RWPE2 (cell line): ENCODE data around the gene HOXA11.

Experiments
- ATAC-seq: fragments of 200-7000 bp; cut with Tn5 transposase; 3 replicates; pipeline ENCODE4 v1.9.1; 2021; ENCODE audit warnings: low read depth
- DNase-seq: peaks from one replicate; pipeline ENCODE4 v3.0.0-alpha.2; 2020; ENCODE audit warnings: low spot score
- H3K27ac ChIP-seq: fragments of 450-650 bp; 2 replicates; pipeline ENCODE4 v1.5.1; 2017; ENCODE audit warnings: mild to moderate bottlenecking; ENCODE audit not compliant: poor library complexity, severe bottlenecking
- H3K27me3 ChIP-seq: fragments of 250-450 bp; sonication (Bioruptor Pico); 2 replicates; pipeline ENCODE4 v1.5.1; 2021; ENCODE audit warnings: mild to moderate bottlenecking, moderate library complexity; ENCODE audit not compliant: insufficient read depth, poor library complexity, severe bottlenecking
- H3K36me3 ChIP-seq: fragments of 250-450 bp; sonication (Bioruptor Pico); 2 replicates; pipeline ENCODE4 v1.5.1; 2020; ENCODE audit warnings: low read depth, mild to moderate bottlenecking, moderate library complexity
- H3K4me1 ChIP-seq: fragments of 250-450 bp; sonication (Bioruptor Pico); 2 replicates; pipeline ENCODE4 v1.5.1; 2021; ENCODE audit warnings: mild to moderate bottlenecking, moderate library complexity; ENCODE audit not compliant: insufficient read depth, poor library complexity, severe bottlenecking
- H3K4me3 ChIP-seq: fragments of 250-450 bp; sonication (Bioruptor Pico); 2 replicates; pipeline ENCODE4 v1.5.1; 2021; ENCODE audit warnings: mild to moderate bottlenecking, moderate library complexity; ENCODE audit not compliant: severe bottlenecking
- H3K9me3 ChIP-seq: fragments of 250-450 bp; sonication (Bioruptor Pico); 2 replicates; pipeline ENCODE4 v1.5.1; 2021; ENCODE audit warnings: mild to moderate bottlenecking, moderate library complexity; ENCODE audit not compliant: severe bottlenecking
- CTCF ChIP-seq: fragments of 450-650 bp; IDR thresholded peaks from one replicate; pipeline ENCODE4 v1.5.1; 2017; ENCODE audit warnings: mild to moderate bottlenecking, moderate library complexity; ENCODE audit not compliant: poor library complexity, severe bottlenecking

Gene HOXA11

GRCh38 chr7:27192546-27193334 is 7.7 kb upstream of the HOXA11 start:
- peaks cover 34% of the 10 kb centered on the region for H3K36me3 ChIP-seq
- peaks cover 34% of the 10 kb centered on the region for H3K4me1 ChIP-seq
- ATAC-seq (no peak), DNase-seq (no peak)
- peak overlapping the region; percentile 89 for H3K4me3 ChIP-seq
- H3K27me3 ChIP-seq: no peaks in the 10 kb centered on the region
- peak overlapping the region; percentile 92 for H3K27ac ChIP-seq
- no peaks in the 10 kb centered on the region for H3K9me3 ChIP-seq
- TF ChIP-seq CTCF: no peak

- Histone ChIP-seq H3K36me3 (peaks cover 27% of the 10 kb centered on the region), H3K4me1 (peaks cover 39% of the 10 kb centered on the region), H3K9me3 (no peaks in the 10 kb centered on the region), H3K27me3 (no peaks in the 10 kb centered on the region), H3K27ac (peak overlapping the region; percentile 92), H3K4me3 (peak overlapping the region; percentile 89)
- DNase-seq (peak; percentile 74), ATAC-seq (peak; percentile 8)
- no peak for TF ChIP-seq CTCF
Observed at GRCh38 chr7:27191833-27192545, 7.0 kb upstream of the HOXA11 start.

- H3K4me1 ChIP-seq: peaks cover 42% of the 10 kb centered on the region
- ATAC-seq: peak; percentile 0; the same call in 1 of the 3 replicates
- peak; percentile 38 for DNase-seq
- no peak for TF ChIP-seq CTCF
- H3K36me3 ChIP-seq: peaks cover 21% of the 10 kb centered on the region
- H3K27ac ChIP-seq: peak overlapping the region; percentile 92
- no peaks in the 10 kb centered on the region for H3K9me3 ChIP-seq
- H3K27me3 ChIP-seq: no peaks in the 10 kb centered on the region
- peak overlapping the region; percentile 89 for H3K4me3 ChIP-seq
Observed at GRCh38 chr7:27191161-27191731, 6.2 kb upstream of the HOXA11 start.

- Histone ChIP-seq H3K36me3 (peaks cover 11% of the 10 kb centered on the region), H3K27me3 (no peaks in the 10 kb centered on the region), H3K4me3 (no peak overlapping the region), H3K27ac (peak overlapping the region; percentile 92), H3K4me1 (peaks cover 35% of the 10 kb centered on the region), H3K9me3 (no peaks in the 10 kb centered on the region)
- ATAC-seq (no peak), DNase-seq (peak; percentile 15)
- no peak for TF ChIP-seq CTCF
Observed at GRCh38 chr7:27189997-27190748, 5.1 kb upstream of the HOXA11 start.
